SIG-M5 treated with dmso at 0.1 percent for 504 hours (cell line): ENCODE measurements around the gene SPAM1.
"Not testable (repeated sequence)": the region's sequence is repeated elsewhere in the genome, so short reads cannot be mapped to it uniquely, and the experiment has no call there.

Experiments
- DNase-seq: peaks from one replicate; lab custom pipeline; 2025; ENCODE audit not compliant: unreplicated experiment; lab: John Stamatoyannopoulos, UW

Gene SPAM1

DNA sequence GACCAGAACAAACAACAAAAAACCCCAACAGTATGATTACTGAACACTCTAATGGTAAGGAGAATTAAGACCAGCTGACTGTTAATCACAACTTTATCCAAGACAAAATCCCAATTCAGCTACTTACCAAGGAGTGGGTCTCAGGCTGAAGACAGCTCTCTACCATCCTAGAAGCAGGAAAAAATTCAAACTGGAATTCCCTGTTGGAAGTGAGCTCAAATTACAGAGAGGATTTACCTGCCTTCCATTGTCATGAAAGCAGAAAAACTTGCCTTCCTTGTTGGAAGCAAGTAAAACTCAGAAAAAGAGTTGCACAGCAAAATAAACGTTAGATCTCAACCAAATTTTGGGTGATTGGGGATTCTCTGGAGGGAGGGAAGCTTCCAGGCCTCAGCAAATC is 20.9 kb downstream of the SPAM1 start:
- DNase-seq, result no peak

DNA sequence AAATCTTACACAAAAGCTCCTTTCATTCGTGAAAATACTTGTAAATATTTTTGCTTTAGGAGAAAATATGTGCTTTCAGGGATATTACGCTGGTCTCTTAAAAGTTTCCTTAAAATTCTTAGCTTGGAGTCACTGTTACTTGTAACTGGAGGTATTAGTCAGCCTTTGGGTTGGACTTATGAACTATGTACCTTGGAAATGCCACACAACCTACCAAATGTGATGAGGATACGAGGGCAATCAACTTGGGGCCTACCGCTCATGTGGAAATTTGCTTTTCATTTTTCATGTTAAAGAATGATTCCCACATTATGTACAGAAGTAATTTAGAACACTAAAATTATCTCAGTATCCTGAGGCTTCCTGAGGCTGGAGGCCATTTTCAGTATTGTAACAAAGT is 23.1 kb downstream of the SPAM1 start:
- no peak for DNase-seq

GRCh38 chr7:123958186-123958703 is 33.2 kb downstream of the SPAM1 start:
- no peak for DNase-seq

GRCh38 chr7:123961771-123962170 is 36.7 kb downstream of the SPAM1 start:
- no peak for DNase-seq

DNA sequence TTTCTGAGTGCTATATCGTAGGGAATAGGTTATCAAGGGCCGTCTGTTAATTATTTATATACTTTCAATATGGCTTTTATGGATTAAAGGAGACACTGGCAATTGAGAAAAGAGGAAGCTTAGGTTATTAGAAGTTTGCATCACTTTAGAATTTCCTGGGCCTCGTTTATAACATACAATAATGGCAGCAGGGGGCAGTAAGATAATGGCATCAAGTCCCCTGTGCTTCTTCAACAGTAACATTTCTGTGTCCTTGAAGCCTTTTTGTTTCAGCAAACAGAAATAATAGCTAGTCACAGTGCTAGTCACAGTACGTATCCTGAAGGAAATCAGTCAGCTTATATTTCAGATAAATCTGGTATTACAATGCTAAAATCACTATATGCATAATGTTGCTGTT is 41.9 kb downstream of the SPAM1 start:
- no peak for DNase-seq

DNA sequence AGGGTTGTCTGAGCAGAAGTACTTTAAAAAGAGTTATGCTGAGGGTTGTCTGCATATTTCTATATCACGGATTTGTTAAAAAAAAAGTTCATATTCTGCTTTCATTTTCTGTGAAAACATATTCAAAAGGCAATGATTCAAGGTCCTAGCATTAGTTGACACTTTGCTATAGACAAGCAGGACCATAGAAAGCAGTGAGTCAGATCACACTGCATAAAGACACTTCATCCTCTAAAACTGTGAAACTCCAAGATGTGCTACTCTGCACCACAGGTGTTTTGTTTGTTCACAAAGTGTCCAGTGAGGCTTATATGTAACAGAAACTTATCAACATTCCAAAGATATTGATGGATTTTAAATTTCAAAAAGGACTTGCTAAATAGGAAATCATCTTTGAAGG is 47.0 kb downstream of the SPAM1 start:
- no peak for DNase-seq

DNA sequence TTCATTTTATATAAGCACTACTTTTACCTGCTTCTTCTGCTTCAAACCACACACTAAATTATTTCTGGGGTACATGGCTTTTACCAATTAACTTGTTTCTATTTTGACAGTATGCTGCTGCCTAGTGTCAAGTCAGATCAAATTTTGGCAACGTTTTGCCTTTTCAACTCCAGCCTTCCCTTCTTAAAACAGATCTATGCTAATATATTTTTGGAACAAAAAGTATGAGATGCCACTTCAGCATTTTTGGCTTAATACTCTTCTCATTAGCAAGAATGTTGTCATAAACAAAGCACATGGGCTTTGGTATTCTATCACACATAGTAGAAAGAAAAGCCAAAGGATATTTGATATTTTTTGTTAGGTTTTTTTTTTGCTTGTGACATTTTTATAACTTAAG is 47.8 kb downstream of the SPAM1 start:
- DNase-seq, result no peak

- DNase-seq, result no peak
Observed at GRCh38 chr7:123974326-123974908, 49.4 kb downstream of the SPAM1 start.

DNA sequence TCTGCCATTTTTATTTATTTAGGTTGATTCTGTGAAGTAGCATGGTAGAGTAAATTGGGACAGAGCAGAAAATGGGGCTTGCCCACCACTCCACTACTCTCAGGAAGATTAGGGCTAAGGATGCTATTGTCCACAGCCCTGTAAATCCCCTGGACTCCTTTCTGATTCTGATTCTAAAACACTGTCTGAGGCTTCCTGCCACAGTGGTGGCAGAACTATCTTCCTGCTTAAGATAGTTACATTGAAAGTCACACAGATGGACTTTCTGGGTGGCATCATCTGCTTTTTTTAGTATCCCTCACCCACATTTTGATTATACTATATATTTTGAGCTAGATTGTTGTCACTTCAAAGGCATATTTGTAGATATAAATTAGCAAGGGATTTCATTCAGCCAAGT is 50.0 kb downstream of the SPAM1 start:
- no peak for DNase-seq

GRCh38 chr7:123977081-123977480 is 52.0 kb downstream of the SPAM1 start:
- DNase-seq, result no peak

DNA sequence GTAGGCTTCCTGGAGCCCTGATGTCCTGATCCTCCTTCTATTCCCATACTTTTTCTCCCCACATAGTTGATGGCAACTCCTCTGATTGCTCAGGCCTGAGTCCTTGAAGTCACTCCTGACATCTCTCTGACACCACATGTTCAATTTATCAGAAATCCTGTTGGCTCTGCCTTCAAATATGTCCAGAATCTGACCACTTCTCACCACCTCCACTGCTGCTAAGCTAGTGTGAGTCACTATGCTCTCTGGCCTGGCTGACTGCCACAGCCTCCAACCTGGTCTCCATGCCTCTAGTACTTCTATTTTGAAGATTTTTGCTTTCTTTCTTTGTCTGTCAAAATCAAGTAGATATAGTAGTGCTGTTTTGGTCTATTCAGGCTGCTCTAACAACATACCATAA is 54.8 kb downstream of the SPAM1 start:
- DNase-seq, result no peak

DNA sequence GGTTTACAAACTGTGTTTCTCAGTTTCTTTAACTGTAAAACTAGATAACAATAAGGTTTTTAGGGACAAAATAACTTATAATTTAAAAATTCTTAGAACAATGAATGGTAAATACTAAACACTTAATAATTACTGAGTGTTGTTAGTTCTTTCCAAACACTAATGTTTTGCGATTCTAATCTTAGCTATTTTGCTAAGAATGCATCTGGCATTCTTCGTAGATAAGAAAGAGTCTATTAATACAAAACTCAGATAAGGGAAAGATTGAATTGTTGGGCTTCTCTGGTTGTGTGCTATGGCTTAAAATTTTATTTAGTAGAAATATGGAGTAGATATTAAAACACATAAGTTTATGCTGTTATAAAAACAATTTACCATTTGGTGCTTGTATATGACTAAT is 62.4 kb downstream of the SPAM1 start:
- DNase-seq, result no peak

GRCh38 chr7:123992913-123993518 is 68.0 kb downstream of the SPAM1 start:
- no peak for DNase-seq

GRCh38 chr7:123993996-123994395 is 69.0 kb downstream of the SPAM1 start:
- no peak for DNase-seq

DNA sequence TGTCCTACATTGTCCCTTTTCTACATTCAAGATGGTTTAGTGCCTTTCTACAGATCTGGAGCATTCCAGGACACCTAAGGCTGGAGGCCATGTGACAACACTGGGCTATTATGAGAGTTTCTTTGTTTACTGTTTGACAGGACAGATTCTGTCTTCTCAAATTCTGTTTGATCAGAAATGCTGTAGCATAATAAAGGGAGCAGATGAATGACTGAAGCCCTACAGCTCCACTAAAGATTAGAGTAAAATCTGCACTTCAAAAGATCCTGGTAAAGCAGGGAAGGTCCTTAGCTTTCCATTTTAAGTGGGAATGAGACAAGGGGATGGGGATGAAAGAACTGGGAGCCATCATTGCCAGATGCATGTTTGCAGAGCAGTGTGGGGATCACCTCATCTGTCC is 69.4 kb downstream of the SPAM1 start:
- no peak for DNase-seq

DNA sequence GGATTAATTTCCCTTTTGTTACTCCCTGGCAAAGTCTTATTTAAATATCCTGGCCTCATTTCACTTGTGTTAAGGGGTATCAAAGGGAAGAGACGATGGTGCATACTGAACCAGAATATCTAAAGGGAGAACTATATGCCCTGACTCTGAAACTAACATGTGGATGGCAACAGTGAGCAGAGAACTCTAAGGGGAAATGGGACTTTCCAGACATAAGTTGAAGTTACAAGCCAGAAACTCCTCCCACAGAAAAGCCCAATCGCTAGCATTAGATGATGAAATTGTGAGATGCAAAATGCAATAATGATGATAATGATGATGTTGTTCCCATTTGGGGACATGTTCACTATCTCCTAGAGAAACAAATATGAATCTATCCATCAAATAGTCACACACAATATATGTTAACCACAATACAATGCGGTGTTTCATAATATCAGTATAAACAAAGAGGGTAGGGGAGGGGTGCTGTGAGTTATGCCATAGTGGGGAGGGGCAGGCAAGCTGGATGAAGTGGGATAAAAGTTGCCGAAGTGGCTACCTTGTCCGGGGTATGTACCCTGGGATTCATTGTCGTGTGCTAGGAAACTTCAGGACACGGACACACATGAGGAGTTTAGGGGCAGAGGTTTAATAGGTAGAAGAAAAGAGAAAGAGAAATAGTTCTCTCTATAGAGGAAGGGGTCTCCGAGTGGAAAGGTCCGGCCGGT is 70.7 kb downstream of the SPAM1 start:
- no peak for DNase-seq

GRCh38 chr7:123996327-123996625 is 71.2 kb downstream of the SPAM1 start:
- no peak for DNase-seq

DNA sequence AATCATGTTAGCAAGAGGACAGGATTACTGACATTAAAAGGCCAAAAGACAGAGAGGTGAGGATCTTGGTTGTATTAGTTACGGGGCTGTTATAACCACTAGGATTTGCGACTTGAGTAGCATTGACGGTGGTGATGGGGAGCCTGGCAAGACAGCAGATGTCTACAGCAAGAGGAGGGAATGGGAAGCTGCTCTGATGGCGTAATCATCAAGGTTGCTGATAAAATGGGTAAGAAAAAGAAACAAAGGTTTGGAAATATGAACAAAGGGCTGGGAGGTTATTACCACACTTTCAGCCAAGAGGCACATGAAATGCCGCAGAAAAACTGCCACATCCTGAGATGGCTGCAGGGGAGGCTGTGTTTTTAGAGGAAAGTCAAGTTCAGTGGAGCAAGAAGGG is 73.9 kb downstream of the SPAM1 start:
- DNase-seq, result peak; percentile 29

- DNase-seq, result no peak
Observed at GRCh38 chr7:123999703-124000102, 74.7 kb downstream of the SPAM1 start.

DNA sequence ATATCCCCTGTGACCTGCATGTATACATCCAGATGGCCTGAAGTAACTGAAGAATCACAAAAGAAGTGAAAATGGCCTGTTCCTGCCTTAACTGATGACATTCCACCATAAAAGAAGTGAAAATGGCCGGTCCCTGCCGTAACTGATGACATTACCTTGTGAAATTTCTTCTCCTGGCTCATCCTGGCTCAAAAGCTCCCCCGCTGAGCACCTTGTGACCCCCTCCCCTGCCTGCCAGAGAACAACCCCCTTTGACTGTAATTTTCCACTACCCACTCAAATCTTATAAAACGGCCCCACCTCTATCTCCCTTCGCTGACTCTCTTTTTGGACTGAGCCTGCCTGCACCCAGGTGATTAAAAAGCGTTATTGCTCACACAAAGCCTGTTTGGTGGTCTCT is 83.3 kb downstream of the SPAM1 start:
- not testable (repeated sequence) for DNase-seq

DNA sequence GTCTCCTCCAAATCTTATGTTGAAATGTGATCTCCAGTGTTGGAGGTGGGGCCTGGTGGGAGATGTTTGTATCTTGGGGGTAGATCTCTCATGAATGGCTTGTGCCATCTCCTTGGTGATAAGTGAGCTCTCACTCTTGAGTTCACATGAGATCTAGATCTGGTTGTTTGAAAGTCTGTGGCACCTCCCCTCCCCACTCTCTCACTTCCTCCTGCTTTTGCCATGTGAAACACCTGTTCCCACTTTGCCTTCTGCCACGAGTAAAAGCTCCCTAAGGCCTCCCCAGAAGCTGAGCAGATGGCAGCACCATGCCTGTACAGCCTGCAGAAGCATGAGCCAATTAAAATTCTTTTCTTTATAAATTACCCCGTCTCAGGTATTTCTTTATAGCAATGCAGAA is 84.3 kb downstream of the SPAM1 start:
- DNase-seq, result no peak
